Rectal smooth muscle tissue (tissue), 1 donor: Measurements from ENCODE around the gene NPHS2.
A peak's percentile ranks its signal among the peaks of the same experiment; 100 is the strongest.

Source experiments
- H3K27ac ChIP-seq: one replicate; pipeline ENCODE4 v1.7.0; 2013; ENCODE audit warnings: low read depth, low read length, inconsistent platforms
- H3K27me3 ChIP-seq: one replicate; pipeline ENCODE4 v1.7.0; 2013; ENCODE audit warnings: low read length; ENCODE audit not compliant: control insufficient read depth, insufficient read depth
- H3K36me3 ChIP-seq: one replicate; pipeline ENCODE4 v1.7.0; 2013; ENCODE audit warnings: low read length; ENCODE audit not compliant: control insufficient read depth, insufficient read depth
- H3K4me1 ChIP-seq: one replicate; pipeline ENCODE4 v1.7.0; 2013; ENCODE audit warnings: low read length; ENCODE audit not compliant: control insufficient read depth, insufficient read depth
- H3K4me3 ChIP-seq: one replicate; pipeline ENCODE4 v1.7.0; 2013; ENCODE audit warnings: low read length
- H3K9ac ChIP-seq: one replicate; pipeline ENCODE4 v1.7.0; 2013; ENCODE audit warnings: low read length

NPHS2 gene

DNA sequence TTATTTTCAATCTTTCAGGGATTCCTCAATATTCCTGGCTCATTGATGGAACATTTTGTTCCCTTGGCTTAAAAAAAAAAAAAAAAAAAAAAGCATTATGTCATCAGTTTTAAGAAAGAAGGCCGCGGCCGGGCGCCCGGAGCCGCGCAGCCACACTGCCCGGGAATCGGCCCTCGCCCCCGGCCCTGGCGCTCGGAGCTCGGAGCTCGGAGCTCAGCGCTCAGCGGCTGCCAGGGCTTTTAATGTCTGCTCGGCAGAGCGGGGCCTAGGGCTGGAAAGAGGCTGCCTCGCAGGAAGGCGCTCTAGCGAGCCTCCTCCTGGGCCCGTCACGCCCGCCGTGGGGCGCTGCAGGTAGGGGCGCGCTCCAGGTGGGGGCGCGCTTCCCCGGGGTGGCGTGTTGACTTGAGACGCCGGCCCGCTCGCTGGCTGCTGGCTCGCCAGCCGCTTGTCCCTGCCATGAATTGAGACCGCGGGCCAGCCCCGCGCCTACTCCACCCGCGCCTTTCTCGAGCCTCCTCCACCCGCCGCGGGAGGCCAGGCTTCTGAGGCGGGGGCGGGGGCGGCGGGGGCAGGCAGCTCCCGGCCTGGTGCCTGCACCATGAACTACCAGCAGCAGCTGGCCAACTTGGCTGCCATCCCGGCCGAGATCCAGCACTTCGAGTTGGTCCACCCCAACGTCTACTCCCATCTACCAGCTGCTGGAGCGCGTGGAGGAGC lies 10.5 kb upstream of the NPHS2 start:
- Histone ChIP-seq H3K27me3 (no peaks in the 10 kb centered on the region), H3K27ac (no peak overlapping the region), H3K4me1 (no peaks in the 10 kb centered on the region), H3K36me3 (no peaks in the 10 kb centered on the region), H3K4me3 (peak overlapping the region; percentile 44), H3K9ac (no peak overlapping the region)

DNA sequence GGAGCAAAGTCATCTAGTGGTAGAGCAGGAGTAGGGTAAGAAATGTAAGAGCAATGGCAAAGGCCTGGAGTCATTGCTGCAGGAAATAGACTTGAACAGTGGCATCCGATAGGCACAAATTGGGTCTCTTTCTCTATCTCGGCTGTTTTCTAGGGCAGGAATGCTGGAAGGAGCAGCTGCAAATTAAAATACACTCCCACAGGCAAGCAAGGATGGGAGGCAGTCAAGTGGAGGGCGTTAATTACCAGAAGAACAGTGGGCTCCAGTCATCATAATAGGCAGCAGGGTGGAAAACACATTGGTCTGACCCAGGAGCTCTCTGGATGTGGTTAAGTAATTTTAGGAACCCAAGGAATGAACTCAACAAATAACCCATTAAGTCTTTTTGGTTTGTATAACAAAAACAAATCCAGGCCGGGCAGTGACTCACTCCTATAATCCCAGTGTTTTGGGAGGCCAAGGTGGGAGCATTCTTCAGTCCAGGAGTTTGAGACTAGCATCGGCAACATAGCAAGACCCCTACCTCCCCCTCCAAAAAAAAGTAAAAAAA lies 8.1 kb upstream of the NPHS2 start:
- Histone ChIP-seq H3K9ac (no peak overlapping the region), H3K27ac (no peak overlapping the region), H3K27me3 (no peaks in the 10 kb centered on the region), H3K4me3 (no peak overlapping the region), H3K36me3 (no peaks in the 10 kb centered on the region), H3K4me1 (no peaks in the 10 kb centered on the region)

DNA sequence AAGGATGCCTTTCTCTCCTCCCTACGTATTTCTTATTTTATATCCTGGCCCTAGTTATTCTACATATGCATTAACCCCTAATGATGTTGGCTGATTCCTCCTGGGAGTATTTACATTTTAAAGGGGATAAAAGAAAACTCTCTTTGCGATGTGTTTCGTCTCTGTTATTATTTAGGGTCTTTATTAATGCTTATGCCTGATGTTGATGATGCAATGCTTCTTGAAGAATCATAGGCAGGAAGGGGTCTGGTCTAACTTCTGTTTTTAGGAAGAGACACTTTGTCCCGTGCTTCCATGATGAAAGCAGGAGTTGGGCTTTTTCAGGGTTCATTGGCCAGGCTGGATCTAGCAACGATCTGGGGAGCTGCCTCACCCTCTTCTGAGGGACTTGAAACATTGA lies 761 bp upstream of the NPHS2 start:
- Histone ChIP-seq H3K27ac (no peak overlapping the region), H3K36me3 (no peaks in the 10 kb centered on the region), H3K4me3 (no peak overlapping the region), H3K9ac (no peak overlapping the region), H3K27me3 (peaks cover 2% of the 10 kb centered on the region), H3K4me1 (no peaks in the 10 kb centered on the region)

DNA sequence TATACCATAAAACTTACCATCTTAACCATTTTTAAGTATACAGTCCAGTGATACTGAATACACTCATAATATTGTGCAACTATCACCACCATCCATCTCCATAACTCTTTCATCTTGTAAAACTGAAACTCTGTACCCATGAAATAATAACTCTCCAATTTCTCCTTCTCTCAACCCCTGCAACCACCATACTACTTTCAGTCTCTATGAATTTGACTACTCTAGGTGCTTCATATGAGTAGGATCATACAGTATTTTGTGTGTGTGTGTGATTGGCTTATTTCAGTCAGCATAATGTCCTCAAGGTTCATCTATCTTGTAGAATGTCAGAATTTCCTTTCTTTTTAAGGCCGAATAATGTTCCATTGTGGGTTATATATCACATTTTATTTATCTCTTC lies 17.7 kb downstream of the NPHS2 start:
- no peak overlapping the region for H3K27ac ChIP-seq
- H3K27me3 ChIP-seq = no peaks in the 10 kb centered on the region
- H3K36me3 ChIP-seq = no peaks in the 10 kb centered on the region
- no peak overlapping the region for H3K4me3 ChIP-seq
- H3K4me1 ChIP-seq = no peaks in the 10 kb centered on the region
- H3K9ac ChIP-seq = no peak overlapping the region

DNA sequence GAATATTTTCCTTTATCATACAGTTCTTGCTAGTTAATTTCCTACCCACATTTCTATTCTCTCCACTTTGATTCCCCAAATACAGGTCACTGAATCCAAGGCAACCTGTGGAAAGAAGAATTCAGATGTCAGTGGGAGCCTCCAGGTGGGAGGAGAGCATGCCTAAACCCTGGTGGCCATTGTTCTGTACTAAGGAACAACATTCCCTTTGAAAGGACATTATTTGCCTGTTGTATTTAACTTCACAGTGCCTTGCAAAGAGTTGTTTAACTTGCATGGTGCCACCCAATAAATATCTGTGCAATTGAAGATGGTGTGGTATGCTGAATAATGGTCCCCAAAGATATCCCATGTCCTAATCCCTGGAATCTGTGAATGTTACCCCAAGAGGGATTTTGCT lies 21.3 kb downstream of the NPHS2 start:
- H3K36me3 ChIP-seq = no peaks in the 10 kb centered on the region
- H3K4me3 ChIP-seq = no peak overlapping the region
- H3K27ac ChIP-seq = no peak overlapping the region
- no peak overlapping the region for H3K9ac ChIP-seq
- no peaks in the 10 kb centered on the region for H3K27me3 ChIP-seq
- H3K4me1 ChIP-seq = no peaks in the 10 kb centered on the region

DNA sequence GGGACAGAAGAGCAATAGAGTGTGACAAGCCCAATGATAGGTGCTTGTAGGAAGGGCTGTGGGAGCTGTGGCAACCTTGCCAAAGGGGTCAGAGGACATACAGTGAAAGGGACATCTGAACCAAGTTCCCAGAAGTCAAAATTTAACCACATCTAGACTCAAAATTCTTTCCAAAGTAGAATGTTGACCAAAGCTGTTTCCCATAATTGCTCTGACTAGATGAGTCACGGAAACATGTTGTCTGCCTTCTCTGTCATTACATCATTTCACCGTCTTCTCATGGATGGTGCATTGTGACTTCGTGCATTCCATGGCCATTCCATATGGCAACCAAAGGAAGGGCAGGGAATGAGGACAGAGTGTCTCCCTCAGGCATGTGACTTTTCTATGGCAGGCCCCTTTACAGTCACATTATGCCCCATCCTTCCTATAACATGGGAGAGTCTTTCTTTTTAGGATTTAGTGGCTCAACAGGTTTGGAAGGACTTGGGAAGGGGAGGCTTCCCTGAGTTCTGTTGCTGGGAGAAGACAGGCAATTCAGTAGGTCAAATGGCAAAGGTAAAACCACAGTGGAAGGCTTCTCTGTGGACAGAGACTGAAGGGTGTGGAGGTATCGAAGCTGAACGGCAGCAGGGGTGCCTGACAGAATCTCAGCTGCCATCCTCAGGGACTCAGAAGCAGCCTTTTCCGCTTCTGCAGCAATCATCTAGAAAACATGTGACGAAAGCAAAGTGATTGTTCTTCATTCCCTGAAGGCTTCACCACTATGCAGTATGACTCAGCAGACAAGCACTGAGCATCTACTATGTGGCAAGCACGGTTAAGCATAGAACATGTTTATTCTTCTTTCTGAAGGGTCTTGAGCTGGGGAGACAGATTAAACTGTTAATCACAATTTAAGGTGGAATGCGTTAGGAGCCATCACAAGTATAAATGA lies 24.7 kb downstream of the NPHS2 start:
- Histone ChIP-seq H3K9ac (no peak overlapping the region), H3K27ac (no peak overlapping the region), H3K4me1 (no peaks in the 10 kb centered on the region), H3K4me3 (no peak overlapping the region), H3K36me3 (no peaks in the 10 kb centered on the region), H3K27me3 (no peaks in the 10 kb centered on the region)

DNA sequence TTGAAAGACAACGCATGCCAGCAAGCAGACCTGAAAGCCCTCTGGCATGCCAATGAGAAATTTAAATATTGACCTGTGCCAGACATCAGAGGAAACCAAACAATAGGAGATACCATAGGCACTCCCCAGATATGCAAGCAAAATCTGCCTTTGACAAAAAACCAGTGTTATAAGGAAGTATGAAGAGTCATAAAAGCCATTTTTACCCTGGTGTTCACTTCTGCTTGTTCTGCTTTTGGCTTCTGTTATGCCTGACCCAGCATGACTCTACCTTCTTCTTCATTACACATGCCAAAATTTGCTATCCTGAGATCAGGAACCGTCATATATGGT lies 26.4 kb downstream of the NPHS2 start:
- H3K4me1 ChIP-seq = no peaks in the 10 kb centered on the region

DNA sequence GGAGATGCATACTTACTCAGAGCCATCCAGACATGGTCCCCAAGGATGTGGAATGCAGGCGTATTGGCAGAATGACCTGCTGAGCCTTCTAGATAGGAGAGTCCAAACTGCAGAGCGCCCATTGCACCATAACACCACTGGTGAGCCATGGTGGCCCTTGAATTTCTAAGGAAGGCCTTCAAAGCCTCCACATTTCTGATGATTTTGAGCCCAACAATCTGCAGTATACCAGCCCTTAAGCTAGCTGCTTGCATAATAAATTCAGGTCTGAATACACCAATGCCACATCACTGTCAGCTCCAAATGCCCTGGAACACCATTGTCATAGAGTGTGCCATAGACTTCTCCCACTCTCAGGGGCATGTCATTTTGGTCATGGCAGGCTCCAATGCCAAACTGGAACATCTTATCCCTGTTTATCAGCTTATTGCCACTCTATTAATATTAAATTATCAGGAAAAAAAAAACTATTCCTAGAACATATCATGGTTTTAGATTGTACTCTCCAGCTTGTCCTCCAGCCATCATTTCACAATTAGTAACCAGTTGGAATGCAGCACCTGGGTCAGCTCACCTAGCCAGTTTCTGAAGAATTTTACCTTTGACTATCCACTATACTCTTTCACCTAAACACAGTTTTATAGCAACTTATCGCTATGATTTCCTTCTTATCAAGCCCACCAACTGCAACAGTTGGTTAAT lies 26.9 kb downstream of the NPHS2 start:
- no peaks in the 10 kb centered on the region for H3K36me3 ChIP-seq

More for the DNA sequence above, 26.4 kb downstream of the NPHS2 start:
- Histone ChIP-seq H3K36me3 (no peaks in the 10 kb centered on the region), H3K27me3 (no peaks in the 10 kb centered on the region), H3K27ac (no peak overlapping the region), H3K4me3 (no peak overlapping the region), H3K9ac (no peak overlapping the region)

DNA sequence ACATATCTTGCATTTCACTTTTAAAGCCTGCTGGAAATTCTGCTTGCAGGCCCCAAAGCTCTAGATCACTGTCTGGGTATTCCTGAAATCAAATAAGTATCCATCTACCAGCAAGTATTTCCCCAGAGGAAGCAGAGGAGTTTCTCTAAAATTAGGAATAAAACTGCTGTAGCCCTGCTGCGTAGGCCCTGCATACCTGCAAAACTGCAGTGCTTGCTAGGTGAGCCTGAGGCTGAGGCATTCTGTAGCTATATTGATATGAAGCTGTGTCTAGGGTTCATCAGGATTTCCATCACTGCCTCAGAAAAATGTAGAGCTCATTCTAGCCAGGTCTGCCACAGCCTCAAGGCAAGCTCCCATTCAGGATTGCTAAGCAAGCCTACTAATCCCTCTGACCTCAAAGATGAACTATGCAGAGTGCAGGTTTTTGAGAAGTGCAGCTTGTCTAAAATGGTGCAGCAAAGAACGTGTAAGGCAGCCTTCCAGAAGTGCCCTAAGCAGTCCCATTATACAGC lies 28.7 kb downstream of the NPHS2 start:
- Histone ChIP-seq H3K36me3 (no peaks in the 10 kb centered on the region), H3K27me3 (no peaks in the 10 kb centered on the region), H3K27ac (no peak overlapping the region), H3K9ac (no peak overlapping the region), H3K4me3 (no peak overlapping the region), H3K4me1 (no peaks in the 10 kb centered on the region)

More for the DNA sequence above, 26.9 kb downstream of the NPHS2 start:
- no peaks in the 10 kb centered on the region for H3K27me3 ChIP-seq
- no peaks in the 10 kb centered on the region for H3K4me1 ChIP-seq
- no peak overlapping the region for H3K9ac ChIP-seq
- no peak overlapping the region for H3K27ac ChIP-seq
- no peak overlapping the region for H3K4me3 ChIP-seq

DNA sequence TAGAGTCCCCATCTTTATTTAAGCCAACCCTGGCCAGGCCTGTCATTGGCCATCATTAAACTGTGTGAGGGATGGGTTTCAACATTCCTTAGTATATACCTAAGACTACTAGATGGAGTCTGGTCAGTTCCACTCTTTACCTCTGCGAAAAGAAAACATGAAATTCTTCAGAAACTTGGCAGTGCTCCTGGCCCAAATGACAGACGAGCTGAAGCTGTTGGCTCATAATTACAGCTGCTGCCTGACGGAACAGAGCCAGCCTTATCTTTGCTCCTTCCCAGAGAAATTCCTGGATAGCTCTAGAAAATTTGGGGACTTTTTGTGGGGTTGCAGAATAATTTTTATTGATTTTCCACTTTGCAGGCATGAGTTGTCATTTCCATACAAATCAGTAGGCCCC lies 30.4 kb downstream of the NPHS2 start:
- no peaks in the 10 kb centered on the region for H3K27me3 ChIP-seq
- H3K9ac ChIP-seq = no peak overlapping the region
- H3K4me3 ChIP-seq = no peak overlapping the region
- H3K27ac ChIP-seq = no peak overlapping the region
- H3K36me3 ChIP-seq = no peaks in the 10 kb centered on the region
- no peaks in the 10 kb centered on the region for H3K4me1 ChIP-seq

DNA sequence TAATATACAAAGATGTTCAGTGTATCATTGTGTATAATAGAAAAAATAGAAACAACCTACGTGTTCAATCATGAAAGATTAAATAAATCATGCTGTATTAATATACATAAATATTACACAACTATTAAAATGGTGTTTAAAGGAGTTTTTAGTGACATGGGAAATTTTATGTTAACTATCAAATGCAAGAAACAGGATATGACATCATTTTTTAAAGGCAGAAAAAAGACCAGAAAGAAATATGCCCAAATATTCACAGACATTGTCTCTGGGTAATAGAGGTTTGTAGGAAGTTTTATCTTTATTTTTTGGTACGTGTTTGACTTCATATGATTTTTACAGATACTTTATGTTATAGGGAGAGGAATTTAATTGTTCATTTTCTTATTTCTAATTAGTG lies 34.0 kb downstream of the NPHS2 start:
- Histone ChIP-seq H3K36me3 (no peaks in the 10 kb centered on the region), H3K4me3 (no peak overlapping the region)

DNA sequence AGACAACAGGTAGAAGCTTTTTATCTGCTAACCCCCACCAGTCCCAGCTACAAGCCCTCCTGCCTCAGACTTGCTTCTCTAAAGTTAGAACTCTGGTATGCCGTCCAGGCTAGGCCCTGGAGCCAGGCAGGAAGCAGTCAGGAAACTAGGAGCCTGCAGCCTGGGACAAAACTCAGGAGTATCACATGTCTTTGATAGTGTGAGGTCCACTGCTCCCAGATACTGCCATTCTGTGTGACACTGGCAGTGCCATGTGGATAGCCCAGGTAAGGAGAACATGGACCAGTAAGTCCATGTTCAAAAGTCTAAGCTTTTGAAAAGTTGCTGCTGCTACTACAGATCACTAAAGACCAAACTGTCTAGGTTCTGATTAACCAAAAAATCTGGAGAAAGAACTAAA lies 45.4 kb downstream of the NPHS2 start:
- Histone ChIP-seq H3K4me3 (no peak overlapping the region), H3K4me1 (no peaks in the 10 kb centered on the region), H3K9ac (no peak overlapping the region), H3K36me3 (no peaks in the 10 kb centered on the region), H3K27me3 (no peaks in the 10 kb centered on the region), H3K27ac (no peak overlapping the region)

More for the DNA sequence above, 34.0 kb downstream of the NPHS2 start:
- H3K9ac ChIP-seq = no peak overlapping the region
- H3K27me3 ChIP-seq = no peaks in the 10 kb centered on the region
- H3K27ac ChIP-seq = no peak overlapping the region
- H3K4me1 ChIP-seq = no peaks in the 10 kb centered on the region
